HepG2 (cell line): ENCODE measurements around the gene PRKCD. TPM values are rescaled to one million over a fixed set of nuclear protein-coding genes. Genes with fewer than 3 reads are reported as not detected.

ENCODE experiments used
- ATRX ChIP-seq: sonication (generic); formaldehyde crosslinking; IDR thresholded peaks from 2 replicates; pipeline ENCODE4 v1.4.0; 2020; ENCODE audit warnings: missing genetic modification reagents, borderline replicate concordance
- CC2D1A ChIP-seq: sonication (generic); formaldehyde crosslinking; IDR thresholded peaks from 2 replicates; pipeline ENCODE4 v1.8.1; 2023; ENCODE audit warnings: mild to moderate bottlenecking, missing genetic modification reagents
- GATA4 ChIP-seq: sonication (generic); IDR thresholded peaks from 2 replicates; pipeline ENCODE4 v1.6.1; 2016; ENCODE audit warnings: antibody characterized with exemption, low read depth, borderline replicate concordance
- HMGXB4 ChIP-seq, 2 experiments: sonication (generic) in 1 of 2; formaldehyde crosslinking in 1 of 2; IDR thresholded peaks; 2 replicates each; pipeline versions ENCODE4 v1.4.0 to v1.6.1; 2018 to 2020; ENCODE audit warnings: missing genetic modification reagents in 2 of 2, borderline replicate concordance in 1 of 2, low read depth in 1 of 2, mild to moderate bottlenecking in 1 of 2, missing biosample characterization in 1 of 2
- JARID2 ChIP-seq: sonication (generic); formaldehyde crosslinking; IDR thresholded peaks from 2 replicates; pipeline ENCODE4 v1.8.1; 2023; ENCODE audit warnings: missing genetic modification reagents, inconsistent platforms; ENCODE audit not compliant: insufficient replicate concordance
- KMT2A ChIP-seq: sonication (generic); formaldehyde crosslinking; IDR thresholded peaks from 2 replicates; pipeline ENCODE4 v1.4.0; 2020; ENCODE audit warnings: missing genetic modification reagents
- MYNN ChIP-seq: sonication (generic); formaldehyde crosslinking; IDR thresholded peaks from 2 replicates; pipeline ENCODE4 v1.4.0; 2020; ENCODE audit warnings: mild to moderate bottlenecking, low read depth, missing genetic modification reagents
- SP4 ChIP-seq: sonication (generic); formaldehyde crosslinking; IDR thresholded peaks from 2 replicates; pipeline ENCODE4 v1.8.1; 2023; ENCODE audit warnings: mild to moderate bottlenecking, missing genetic modification reagents
- SYNCRIP ChIP-seq: fragments of 200-400 bp; formaldehyde crosslinking; IDR thresholded peaks from 2 replicates; pipeline ENCODE4 v1.6.1; 2018; ENCODE audit warnings: mild to moderate bottlenecking, low read depth, low read length; ENCODE audit not compliant: insufficient read depth
- TERF1 ChIP-seq: sonication (generic); formaldehyde crosslinking; IDR thresholded peaks from 2 replicates; pipeline ENCODE4 v1.8.0; 2022; ENCODE audit warnings: mild to moderate bottlenecking, missing genetic modification reagents, moderate library complexity
- THAP9 ChIP-seq: sonication (generic); formaldehyde crosslinking; IDR thresholded peaks from 2 replicates; pipeline ENCODE4; 2020; ENCODE audit warnings: missing genetic modification reagents, mild to moderate bottlenecking, borderline replicate concordance
- WIZ ChIP-seq: sonication (generic); formaldehyde crosslinking; IDR thresholded peaks from 2 replicates; pipeline ENCODE4 v1.5.1; 2020; ENCODE audit warnings: mild to moderate bottlenecking, missing genetic modification reagents
- ZFP91 ChIP-seq: sonication (generic); formaldehyde crosslinking; IDR thresholded peaks from 2 replicates; pipeline ENCODE4 v1.9.0; 2022; ENCODE audit warnings: missing genetic modification reagents, mild to moderate bottlenecking, borderline replicate concordance
- ZNF230 ChIP-seq: sonication (generic); formaldehyde crosslinking; IDR thresholded peaks from 2 replicates; pipeline ENCODE4 v1.4.0; 2020; ENCODE audit warnings: mild to moderate bottlenecking, missing genetic modification reagents
- ZNF280B ChIP-seq: sonication (generic); formaldehyde crosslinking; IDR thresholded peaks from 2 replicates; pipeline ENCODE4 v1.5.0; 2020; ENCODE audit warnings: missing genetic modification reagents, mild to moderate bottlenecking, borderline replicate concordance
- ZNF546 ChIP-seq: sonication (generic); formaldehyde crosslinking; conservative IDR thresholded peaks from 2 replicates; pipeline ENCODE4 v1.8.1; 2023; ENCODE audit warnings: mild to moderate bottlenecking, missing genetic modification reagents
- ZNF558 ChIP-seq: sonication (generic); formaldehyde crosslinking; IDR thresholded peaks from 2 replicates; pipeline ENCODE4 v1.9.0; 2022; ENCODE audit warnings: mild to moderate bottlenecking, missing genetic modification reagents, borderline replicate concordance
- ZNF781 ChIP-seq: sonication (generic); formaldehyde crosslinking; IDR thresholded peaks from 2 replicates; pipeline ENCODE4 v1.5.1; 2020; ENCODE audit warnings: borderline replicate concordance, mild to moderate bottlenecking, missing genetic modification reagents; ENCODE audit errors: not compliant biosample characterization
- polyA plus RNA-seq, 8 experiments: library from polyadenylated mRNA; depleted of rRNA in 3 of 8; stranded (reverse) in 7 of 8; unstranded in 1 of 8; fragments of >200 nt; fragmentation: Illumina TruSeq in 4 of 8; extraction: Trizol in 4 of 8; gene quantifications; 2 replicates each; pipeline versions ENCODE4 v1.2.1 to v1.2.3, GENCODE V29; 2011 to 2016; ENCODE audit warnings: low read depth in 4 of 8, missing spikeins in 1 of 8, mixed read lengths in 1 of 8; ENCODE audit not compliant: insufficient read depth in 1 of 8
- total RNA-seq, 5 experiments: library from RNA; depleted of rRNA; stranded (reverse); fragments of >200 nt; fragmentation: Illumina TruSeq; extraction: Trizol; gene quantifications; 2 replicates each; pipeline ENCODE4 v1.2.3, GENCODE V29; 2016; ENCODE audit warnings: low read depth in 1 of 5

The PRKCD gene
- total and polyA plus RNA-seq, 2 of the 13 experiments (the other 11 are each of a cell fraction or from before 2014, with no cell fraction given), result 1.6 to 40.7 TPM

GRCh38 chr3:53195602-53196574 lies 34.9 kb downstream of the PRKCD start (continued):
- TF ChIP-seq TERF1 (CRISPR knock-in tag) (no peak), MYNN (CRISPR knock-in tag) (no peak), GATA4 (no peak), WIZ (CRISPR knock-in tag) (no peak), ZNF280B (CRISPR knock-in tag) (no peak), ATRX (CRISPR knock-in tag) (no peak), THAP9 (CRISPR knock-in tag) (no peak), ZNF230 (CRISPR knock-in tag) (no peak), JARID2 (CRISPR knock-in tag) (peak; percentile 51), SP4 (no peak), ZFP91 (CRISPR knock-in tag) (peak; percentile 66; the same call in 1 of the 2 replicates), KMT2A (CRISPR knock-in tag) (no peak), ZNF558 (no peak), CC2D1A (CRISPR knock-in tag) (no peak), SYNCRIP (no peak), HMGXB4 (CRISPR knock-in tag; IDR thresholded peaks at IDR 0.05; ENCODE audit: borderline replicate concordance in 1 of 2, low read depth in 1 of 2) (peak; percentile 49 to 58; a peak in 2 of 4 replicates), ZNF546 (CRISPR knock-in tag) (no peak), ZNF781 (CRISPR knock-in tag) (peak; percentile 9)
